GM21390 (cell line): ENCODE results near the gene PRKAG1.

ENCODE experiments used
- ATAC-seq: cut with Tn5 transposase; IDR thresholded peaks from one replicate; pipeline ENCODE4 v1.9.1; 2021; ENCODE audit not compliant: unreplicated experiment

The PRKAG1 gene

GRCh38 chr12:49032679-49033447, 14.3 kb upstream of the PRKAG1 start:
- no peak for ATAC-seq

DNA sequence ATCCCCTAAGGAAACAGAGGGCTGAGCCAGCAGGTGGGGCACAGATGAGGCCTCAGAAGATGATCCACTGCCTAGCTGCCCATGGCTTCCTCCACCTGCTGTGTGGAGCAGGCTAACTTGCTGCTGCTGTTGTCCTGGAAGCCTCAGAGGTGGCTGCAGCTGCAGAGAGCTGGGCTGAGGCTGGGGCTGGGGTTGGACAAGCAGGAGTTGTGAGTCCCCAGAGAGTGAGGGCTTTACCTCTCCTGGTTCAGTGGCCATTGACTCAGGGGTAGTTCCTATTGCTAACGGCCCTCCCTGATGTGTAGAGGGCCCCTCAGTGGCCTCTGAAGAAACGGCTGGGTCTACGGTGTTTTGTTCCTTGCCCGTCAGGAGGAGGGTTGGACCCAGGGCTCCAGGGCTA, 13.7 kb upstream of the PRKAG1 start:
- no peak for ATAC-seq

DNA sequence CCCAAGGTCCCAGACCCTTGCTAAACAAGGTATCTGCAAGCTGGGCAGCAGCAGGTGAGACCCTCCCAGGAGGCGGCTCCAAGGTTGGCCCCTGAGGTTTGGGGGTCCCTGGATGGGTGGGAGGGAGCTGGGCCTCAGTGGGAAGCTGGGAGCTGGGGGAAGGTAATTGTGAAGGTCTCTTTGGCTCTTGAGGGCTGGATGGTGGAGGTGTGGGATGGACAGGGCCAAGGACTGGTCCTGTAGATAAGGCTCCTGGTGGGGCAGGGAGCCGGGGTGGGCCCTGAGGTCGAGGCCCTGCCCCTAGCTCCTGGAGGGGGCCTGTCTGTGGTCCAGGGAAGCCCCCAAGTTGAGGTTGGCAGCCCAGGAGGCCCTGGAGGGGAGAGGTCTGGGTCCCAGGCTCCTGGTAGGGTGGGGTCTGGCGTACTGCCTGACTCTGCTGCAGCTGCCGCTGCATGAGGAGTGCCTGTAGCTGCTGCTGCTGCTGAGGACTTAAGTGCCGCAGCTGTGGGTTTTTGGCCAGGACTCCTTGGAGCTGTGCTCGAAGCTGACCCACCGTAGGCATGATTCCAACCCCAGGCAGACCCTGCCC, 13.1 kb upstream of the PRKAG1 start:
- no peak for ATAC-seq

- ATAC-seq, result no peak
These were observed 12.4 kb upstream of the PRKAG1 start for GRCh38 chr12:49030714-49031572.

- ATAC-seq, result no peak
These were observed 11.5 kb upstream of the PRKAG1 start for GRCh38 chr12:49030119-49030518.

DNA sequence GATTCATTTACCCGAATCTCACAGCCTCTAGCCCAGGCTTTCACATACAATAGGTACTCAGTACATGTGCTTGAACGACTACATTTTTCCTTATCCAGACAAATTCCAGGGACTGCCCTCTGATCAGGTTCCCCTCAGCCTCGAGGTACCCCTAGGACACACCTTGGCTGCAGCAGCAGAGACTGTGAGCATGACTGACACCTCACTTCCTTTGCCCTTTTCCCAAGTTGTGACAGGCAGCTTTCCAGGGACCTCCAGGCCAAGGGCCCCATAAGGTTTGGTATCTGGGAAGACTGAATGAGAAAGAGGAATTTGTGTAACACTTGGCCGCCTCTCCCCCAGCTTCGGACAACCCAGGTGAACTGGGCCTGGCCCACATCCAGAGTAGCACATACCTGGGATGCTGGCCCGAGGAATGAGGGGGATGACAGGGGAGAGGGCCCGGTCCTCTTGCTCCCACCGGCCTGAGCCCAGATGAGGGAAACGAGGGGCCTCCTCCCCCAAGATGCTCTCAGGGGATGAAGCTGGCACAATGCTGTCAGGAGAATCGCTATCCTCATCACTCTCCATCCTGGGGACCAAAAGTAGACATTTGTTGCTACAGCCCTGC, 10.2 kb upstream of the PRKAG1 start:
- no peak for ATAC-seq

GRCh38 chr12:49027846-49028555, 9.4 kb upstream of the PRKAG1 start:
- ATAC-seq, result no peak

- no peak for ATAC-seq
These were observed 8.3 kb upstream of the PRKAG1 start for GRCh38 chr12:49026678-49027480.

DNA sequence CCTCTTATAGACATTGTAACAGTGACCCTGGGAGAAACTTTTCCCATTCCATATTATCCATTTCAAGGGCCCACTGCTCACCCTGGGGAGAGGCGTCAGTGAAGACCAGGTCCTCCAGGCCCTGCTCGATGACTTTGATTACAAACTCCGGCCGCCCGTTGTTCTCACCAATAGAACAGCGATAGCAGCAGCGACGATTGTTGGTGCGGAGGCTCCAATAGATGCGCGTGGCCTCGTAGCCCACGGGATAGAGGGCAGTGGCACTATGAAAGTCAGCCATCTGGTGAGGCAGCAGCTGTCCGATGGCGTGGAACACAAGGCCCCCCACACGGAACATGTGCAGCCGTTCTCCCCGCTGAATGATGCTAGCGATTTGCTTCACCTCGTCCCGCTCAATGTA, 7.5 kb upstream of the PRKAG1 start:
- ATAC-seq, result no peak

GRCh38 chr12:49025463-49025862, 6.9 kb upstream of the PRKAG1 start:
- ATAC-seq, result no peak

DNA sequence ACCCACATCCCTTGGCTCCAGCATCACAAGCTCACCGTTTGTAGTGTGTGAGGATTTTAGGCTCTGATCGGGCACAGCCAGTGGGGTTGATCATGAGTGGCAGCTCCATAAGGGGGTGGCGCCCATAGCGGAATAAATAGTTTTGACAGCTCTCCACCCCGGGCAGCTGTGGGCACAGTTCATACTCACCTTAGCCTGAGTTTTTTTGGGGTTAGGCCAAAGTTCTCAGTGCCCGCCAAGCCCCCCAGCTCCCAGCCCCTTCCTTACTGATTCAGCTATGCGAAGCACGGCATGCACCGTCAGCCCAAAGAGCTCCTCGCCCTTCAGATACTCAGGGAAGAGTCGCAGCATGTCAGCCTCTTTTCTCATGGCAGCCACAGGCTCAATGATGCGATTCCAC, 6.0 kb upstream of the PRKAG1 start:
- no peak for ATAC-seq

DNA sequence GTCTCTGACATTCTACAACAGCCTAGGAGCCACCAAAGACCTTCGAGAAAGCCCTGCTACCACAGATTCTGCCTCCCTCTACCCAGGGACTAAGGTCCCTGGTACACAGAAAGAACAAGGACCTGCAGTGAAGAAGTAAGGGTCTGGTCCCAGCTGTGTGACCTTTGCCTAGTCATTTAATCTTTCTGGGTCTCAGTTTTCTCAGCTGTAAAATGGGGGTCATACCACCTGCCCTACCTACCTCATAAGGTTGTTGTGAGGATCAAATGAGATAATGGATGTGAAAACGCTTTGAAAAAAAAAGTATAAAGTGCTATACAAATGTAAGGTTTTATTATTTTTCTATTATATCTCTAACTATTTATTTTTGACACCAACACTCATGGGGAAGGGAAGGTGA, 5.2 kb upstream of the PRKAG1 start:
- ATAC-seq, result no peak

DNA sequence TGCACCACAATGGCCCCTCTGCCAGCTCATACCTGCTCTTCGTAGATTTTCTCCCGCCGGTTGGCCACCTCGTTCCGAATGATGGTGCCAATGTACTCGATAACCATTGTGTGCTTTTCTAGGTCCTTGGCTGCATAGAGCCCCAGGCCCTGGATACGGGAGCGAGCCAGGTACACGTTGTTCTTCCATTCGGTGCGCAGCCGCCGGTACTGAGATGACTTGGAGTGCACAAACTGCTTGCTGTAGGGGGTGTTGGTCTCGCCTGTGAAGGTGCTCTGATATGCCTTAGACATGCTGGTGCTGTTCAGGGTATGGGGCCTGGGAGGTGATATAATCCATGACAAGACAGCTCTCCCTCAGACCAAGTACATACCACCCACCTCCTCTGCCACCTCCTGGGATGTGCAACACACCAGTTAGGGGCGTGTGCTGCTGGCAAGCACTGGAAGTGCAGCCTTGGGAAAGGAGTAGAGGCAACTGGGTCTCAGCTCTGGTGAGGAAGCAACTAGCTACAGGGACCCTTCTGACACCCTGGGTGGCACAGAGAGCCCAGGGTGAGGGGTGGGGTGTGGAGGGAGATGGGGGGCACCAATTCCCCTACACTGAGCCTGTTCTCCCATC, 4.1 kb upstream of the PRKAG1 start:
- ATAC-seq, result no peak

DNA sequence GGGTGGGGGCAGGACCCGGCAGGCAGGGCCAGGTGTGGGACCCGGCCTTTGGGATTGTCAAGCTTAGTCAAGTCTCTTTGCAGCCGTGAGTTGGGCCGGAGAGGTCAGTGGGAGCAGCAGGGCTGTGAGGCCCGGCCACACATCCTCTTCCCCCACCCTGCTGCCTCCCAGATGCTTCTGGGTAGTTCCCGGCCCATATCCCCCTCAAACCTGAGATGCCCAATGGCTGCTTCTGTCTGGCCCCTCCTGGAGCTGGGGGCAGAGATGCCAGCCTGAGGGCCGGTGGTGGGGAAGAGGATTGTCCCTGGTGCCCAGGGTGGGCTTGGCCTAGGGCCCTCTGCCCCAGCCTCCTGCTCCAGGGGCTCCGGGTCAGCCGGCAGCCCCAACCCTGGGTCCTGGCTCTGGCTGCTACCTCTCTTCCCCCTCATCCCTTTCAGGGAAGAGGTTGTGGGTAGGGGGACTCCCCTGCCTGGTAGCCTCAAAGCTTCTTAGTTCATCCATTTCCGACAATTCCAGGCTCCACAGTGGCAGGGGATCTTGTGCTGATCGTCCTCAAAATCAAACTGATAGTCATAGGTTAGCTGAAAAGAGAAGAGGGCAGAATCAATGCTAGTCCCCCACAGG, 2.8 kb upstream of the PRKAG1 start:
- ATAC-seq, result no peak

DNA sequence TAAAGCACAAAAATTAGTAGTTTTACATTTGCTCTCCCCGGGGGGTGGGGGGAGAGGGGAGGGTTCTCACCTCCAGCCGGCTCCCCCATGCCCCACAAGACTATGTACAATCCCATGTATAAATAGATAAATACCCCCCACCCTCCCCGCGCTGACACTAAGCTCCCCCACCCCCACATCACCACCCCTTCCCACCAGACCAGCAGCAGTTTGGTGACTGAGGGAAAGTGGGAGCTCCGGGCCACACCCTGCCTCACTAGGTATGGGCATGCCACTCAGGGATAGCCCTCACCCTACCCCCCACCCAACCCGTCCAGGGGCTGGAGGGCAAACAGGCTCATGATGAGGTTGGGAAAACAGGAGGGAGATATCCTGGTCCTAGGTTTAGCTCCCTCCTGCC, 1.9 kb upstream of the PRKAG1 start:
- no peak for ATAC-seq

DNA sequence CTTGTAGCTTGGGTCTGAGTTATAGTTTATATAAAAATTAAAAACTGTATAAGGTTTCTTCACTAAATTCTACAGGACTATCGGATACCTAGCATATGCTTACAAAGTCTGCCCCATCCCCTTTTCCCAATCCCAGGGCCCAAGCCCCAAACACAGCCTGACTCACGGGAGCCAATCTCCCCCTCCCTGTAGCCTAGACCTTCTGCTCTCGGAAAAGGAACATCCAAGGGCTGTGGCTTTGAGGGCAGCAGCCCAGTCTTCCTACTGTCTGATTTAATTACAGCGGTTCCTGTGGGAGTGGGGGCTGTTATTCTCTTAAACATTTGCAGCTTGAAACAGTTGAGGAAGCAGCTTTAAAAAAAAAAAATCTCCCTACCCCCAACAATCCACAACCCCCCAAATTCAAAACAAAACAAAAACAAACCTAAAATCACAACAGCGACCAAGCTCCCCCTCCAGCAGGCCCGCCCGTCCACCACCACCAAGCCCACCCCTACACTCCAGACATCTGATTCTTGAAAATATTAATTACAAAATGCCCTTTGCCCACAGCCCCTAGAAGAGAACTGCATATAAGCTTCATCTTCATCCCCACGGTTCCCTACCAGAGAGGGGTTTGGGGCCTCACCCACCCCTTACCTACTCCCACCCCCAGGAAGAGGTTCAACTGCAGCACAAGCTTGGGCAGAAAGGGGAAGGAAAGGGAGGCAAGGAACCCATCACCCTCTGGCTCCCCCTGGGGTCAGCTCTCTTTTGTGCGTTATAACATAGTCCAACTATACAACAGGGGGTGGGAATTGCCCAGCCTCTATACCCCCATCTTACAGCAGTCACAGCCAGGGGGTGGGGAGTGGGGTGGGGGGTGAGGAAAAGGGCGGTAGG, 1.1 kb upstream of the PRKAG1 start:
- ATAC-seq, result no peak

GRCh38 chr12:49019120-49019430, 499 bp upstream of the PRKAG1 start:
- ATAC-seq, result peak; percentile 27

GRCh38 chr12:49017891-49018260, 700 bp downstream of the PRKAG1 start:
- ATAC-seq, result peak; percentile 13
